Inflammatory macrophage treated with lipopolysaccharide for 1 hour (primary cell): ENCODE results near the gene IZUMO1.

Experiments
- DNase-seq, 2 donors: peaks; one replicate each; pipeline ENCODE4 v3.0.0-alpha.2; 2020 to 2022

IZUMO1 gene

GRCh38 chr19:48756686-48757085, 10.0 kb upstream of the IZUMO1 start:
- no peak for DNase-seq

- DNase-seq, result no peak
Observed at GRCh38 chr19:48756212-48756611, 9.5 kb upstream of the IZUMO1 start.

GRCh38 chr19:48755787-48756186, 9.1 kb upstream of the IZUMO1 start:
- no peak for DNase-seq

- no peak for DNase-seq
Observed at GRCh38 chr19:48755084-48755641, 8.5 kb upstream of the IZUMO1 start, which contains the start of gene FGF21. FGF21 (plus strand) TSS chr19:48755524; CDS start chr19:48756237, 713 bp downstream.

GRCh38 chr19:48752496-48753365, 6.0 kb upstream of the IZUMO1 start, which contains the start of gene FUT1:
FUT1 (minus strand) TSS chr19:48752641; CDS start chr19:48751281, 1,360 bp downstream.
- DNase-seq, result no peak

- DNase-seq, result no peak
Observed at GRCh38 chr19:48751845-48752495, 5.3 kb upstream of the IZUMO1 start.

GRCh38 chr19:48750771-48751504, 4.2 kb upstream of the IZUMO1 start:
- no peak for DNase-seq

GRCh38 chr19:48750351-48750750, 3.6 kb upstream of the IZUMO1 start:
- DNase-seq, result no peak

- no peak for DNase-seq
Observed at GRCh38 chr19:48749571-48750198, 3.0 kb upstream of the IZUMO1 start.

GRCh38 chr19:48746110-48746509, 599 bp downstream of the IZUMO1 start:
- DNase-seq, result no peak

GRCh38 chr19:48745208-48745995, 1.3 kb downstream of the IZUMO1 start:
- peak; percentile 69 to 84 for DNase-seq

- peak; percentile 45 to 78 for DNase-seq
Observed at GRCh38 chr19:48742096-48742495, 4.6 kb downstream of the IZUMO1 start.

GRCh38 chr19:48741129-48741999, 5.3 kb downstream of the IZUMO1 start:
- peak in 1 of 2 donors; percentile 25 for DNase-seq

GRCh38 chr19:48740164-48740972, 6.3 kb downstream of the IZUMO1 start, which contains the start of gene RASIP1:
RASIP1 (minus strand) TSS chr19:48740610; CDS start chr19:48740282, 328 bp downstream.
- DNase-seq, result no peak

GRCh38 chr19:48739404-48740163, 7.1 kb downstream of the IZUMO1 start:
- no peak for DNase-seq

- peak; percentile 81 to 84 for DNase-seq
Observed at GRCh38 chr19:48738557-48739403, 7.9 kb downstream of the IZUMO1 start.

GRCh38 chr19:48737360-48737998, 9.2 kb downstream of the IZUMO1 start:
- DNase-seq, result no peak
